GM12878 (cell line): ENCODE measurements around the gene MRPS23. TPM values are rescaled to one million over a fixed set of nuclear protein-coding genes. Genes with fewer than 3 reads are reported as not detected.

Experiments
- ATAC-seq: fragments of 200-7000 bp; cut with Tn5 transposase; 3 replicates; pipeline ENCODE4 v1.9.1; 2020; ENCODE audit warnings: mild to moderate bottlenecking, moderate library complexity
- BruUV-seq: library from RNA; stranded (reverse); fragments of 400-500 nt; replicated peaks from 2 replicates; lab custom pipeline; 2021; lab: Mats Ljungman, UMichigan
- CTCF ChIA-PET: fragments of 300-600 bp; sonication (Branson Sonifier 250); formaldehyde crosslinking; extraction: SDS; loops from one replicate; lab custom pipeline; 2021; ENCODE audit warnings: inconsistent platforms; lab: Yijun Ruan, JAX
- POLR2A ChIA-PET: fragments of 350-600 bp; formaldehyde crosslinking; extraction: SDS; loops from one replicate; lab custom pipeline; 2021; ENCODE audit warnings: inconsistent platforms; lab: Charles Lee
- RAD21 ChIA-PET: fragments of 300-600 bp; sonication (Branson Sonifier 250); formaldehyde crosslinking; loops from one replicate; lab custom pipeline; 2023; ENCODE audit warnings: antibody characterized with exemption; ENCODE audit not compliant: unreplicated experiment; lab: Charles Lee
- SMC1A ChIA-PET: fragments of 300-600 bp; sonication (Branson Sonifier 250); formaldehyde crosslinking; loops from one replicate; lab custom pipeline; 2023; ENCODE audit not compliant: unreplicated experiment, uncharacterized antibody; lab: Charles Lee
- DNase-seq: peaks from one replicate; pipeline ENCODE4 v3.0.0-alpha.2; 2011; ENCODE audit warnings: low read depth, low spot score
- FAIRE-seq: peaks from 3 replicates; lab custom pipeline; 2011; peaks lifted over from hg19 to GRCh38; lab: Jason Lieb, UNC
- H2AFZ ChIP-seq: 2 replicates; pipeline ENCODE4 v1.6.0; 2011; ENCODE audit warnings: low read depth, low read length, control low read depth; ENCODE audit not compliant: control insufficient read depth
- H3K27ac ChIP-seq: 2 replicates; pipeline ENCODE4 v1.5.1; 2011; ENCODE audit warnings: control low read depth; ENCODE audit not compliant: control insufficient read depth, insufficient read depth
- H3K27me3 ChIP-seq, 2 experiments: replicated peaks in 1 of 2; 2 replicates each; pipeline versions ENCODE4 v1.6.0 to v1.6.1; 2011; ENCODE audit warnings: low read length in 1 of 2; ENCODE audit not compliant: control insufficient read depth in 2 of 2, insufficient read depth in 2 of 2
- H3K36me3 ChIP-seq, 2 experiments: 2 replicates each; pipeline ENCODE4 v1.5.1; 2011; ENCODE audit warnings: low read length in 1 of 2; ENCODE audit not compliant: control insufficient read depth in 2 of 2, insufficient read depth in 2 of 2
- H3K4me1 ChIP-seq: 2 replicates; pipeline ENCODE4 v1.6.1; 2011; ENCODE audit warnings: mild to moderate bottlenecking, low read length, moderate library complexity, mixed read lengths; ENCODE audit not compliant: control insufficient read depth, insufficient read depth
- H3K4me2 ChIP-seq: 2 replicates; pipeline ENCODE4 v1.6.0; 2011; ENCODE audit warnings: control low read depth; ENCODE audit not compliant: control insufficient read depth, insufficient read depth
- H3K4me3 ChIP-seq: fragments of 200-600 bp; sonication (generic); 2 replicates; pipeline ENCODE4 v1.5.1; 2016
- H3K79me2 ChIP-seq: 2 replicates; pipeline ENCODE4 v1.6.0; 2011; ENCODE audit warnings: low read length; ENCODE audit not compliant: control insufficient read depth, insufficient read depth
- H3K9ac ChIP-seq: 2 replicates; pipeline ENCODE4 v1.8.0; 2011; ENCODE audit warnings: low read length, control low read depth, mixed read lengths; ENCODE audit not compliant: control insufficient read depth, insufficient read depth
- H3K9me3 ChIP-seq: replicated peaks from 3 replicates; pipeline ENCODE4 v1.5.1; 2011; ENCODE audit warnings: mild to moderate bottlenecking, low read length; ENCODE audit not compliant: control insufficient read depth, insufficient read depth
- H4K20me1 ChIP-seq: 2 replicates; pipeline ENCODE4 v1.6.0; 2011; ENCODE audit not compliant: control insufficient read depth, insufficient read depth
- CHD1 ChIP-seq: IDR thresholded peaks from 2 replicates; pipeline ENCODE4 v1.6.1; 2012; ENCODE audit warnings: low read depth, low read length, improper control_type of control experiment
- CREB1 ChIP-seq: IDR thresholded peaks from 2 replicates; pipeline ENCODE4 v1.6.1; 2012; ENCODE audit warnings: low read depth, mild to moderate bottlenecking, inconsistent platforms
- CTCF ChIP-seq, 3 experiments: IDR thresholded peaks in 2 of 3; conservative IDR thresholded peaks in 1 of 3; 2 replicates each; pipeline ENCODE4 v1.5.1; 2011; ENCODE audit warnings: low read depth in 3 of 3, low read length in 3 of 3, mild to moderate bottlenecking in 3 of 3, control low read depth in 2 of 3, moderate library complexity in 2 of 3, inconsistent platforms in 1 of 3, mixed read lengths in 1 of 3; ENCODE audit not compliant: control insufficient read depth in 2 of 3, insufficient read depth in 1 of 3; ENCODE audit errors: extremely low read depth in 1 of 3
- IKZF2 ChIP-seq, 2 experiments: fragments of 450-650 bp; IDR thresholded peaks; 2 replicates each; pipeline ENCODE4 v1.6.1; 2017; ENCODE audit warnings: mild to moderate bottlenecking in 2 of 2, moderate library complexity in 2 of 2
- PML ChIP-seq: IDR thresholded peaks from 2 replicates; pipeline ENCODE4 v1.6.1; 2012; ENCODE audit warnings: low read length, inconsistent platforms
- RBBP5 ChIP-seq: fragments of 200-600 bp; sonication (generic); conservative IDR thresholded peaks from 2 replicates; pipeline ENCODE4 v1.6.1; 2016
- SUZ12 ChIP-seq: fragments of 200-600 bp; sonication (generic); IDR thresholded peaks from one replicate; pipeline ENCODE4 v1.6.1; 2018; ENCODE audit warnings: antibody characterized with exemption, mild to moderate bottlenecking; ENCODE audit not compliant: unreplicated experiment
- WGBS: methylation state at CpG from one replicate; pipeline ENCODE4 v1.1.6; 2016; ENCODE audit warnings: low lambda C conversion rate; ENCODE audit not compliant: insufficient replicate concordance, insufficient coverage; ENCODE audit errors: missing lambda C conversion rate; 5-methylcytosine and 5-hydroxymethylcytosine counted together
- in situ Hi-C: fragments of 300-500 bp; cut with MboI; formaldehyde crosslinking; loops from 9 replicates; pipeline ENCODE4 v1.14.3; 2018; ENCODE audit warnings: mixed read lengths
- intact Hi-C: fragments of 100-400 bp; cut with micrococcal nuclease; formaldehyde crosslinking; loops from one replicate; pipeline ENCODE4 v1.14.2; 2022; ENCODE audit not compliant: unreplicated experiment
- polyA plus RNA-seq, 11 experiments: library from polyadenylated mRNA; depleted of rRNA in 4 of 11; unstranded in 6 of 11; stranded (reverse) in 5 of 11; fragments of >200 nt; fragmentation: Nextera tagmentation in 4 of 11; fragmentation: Illumina TruSeq in 1 of 11; extraction: Ambion mirVana in 4 of 11; extraction: Trizol in 1 of 11; gene quantifications; 1 replicate in 1 of 11; 2 replicates in 10 of 11; pipeline versions ENCODE4 v1.2.1 to v1.2.3, GENCODE V29; 2011 to 2016; ENCODE audit warnings: inconsistent platforms in 2 of 11, missing spikeins in 2 of 11, low read depth in 1 of 11
- total RNA-seq, 4 experiments: library from RNA; depleted of rRNA in 3 of 4; stranded (reverse); fragments of >200 nt in 3 of 4; fragmentation: Illumina TruSeq in 1 of 4; extraction: Trizol in 1 of 4; gene quantifications; 2 replicates each; pipeline versions ENCODE4 v1.2.1 to v1.2.3, GENCODE V29; 2013 to 2021
- TF ChIP-seq, protein P1 (sequence below): fragments of 450-650 bp; conservative IDR thresholded peaks from 2 replicates; pipeline ENCODE4 v1.6.1; 2017; ENCODE audit warnings: mild to moderate bottlenecking, moderate library complexity

Gene MRPS23
- total and polyA plus RNA-seq, 10 of the 15 experiments (the other 5 are each of a cell fraction or from before 2014, with no cell fraction given) = 65.3 to 237 (median 87.9) TPM

GRCh38 chr17:57870283-57870635 lies 20.4 kb upstream of the MRPS23 start (continued):
- TF ChIP-seq CTCF (IDR thresholded peaks at IDR 0.05 in 2 of 3, conservative IDR thresholded peaks at IDR 0.05 in 1 of 3; ENCODE audit: control insufficient read depth in 2 of 3, extremely low read depth in 1 of 3, insufficient read depth in 1 of 3, low read depth in 3 of 3, low read length in 3 of 3) (no peak), IKZF2 (IDR thresholded peaks at IDR 0.05) (no peak), CREB1 (no peak)

DNA sequence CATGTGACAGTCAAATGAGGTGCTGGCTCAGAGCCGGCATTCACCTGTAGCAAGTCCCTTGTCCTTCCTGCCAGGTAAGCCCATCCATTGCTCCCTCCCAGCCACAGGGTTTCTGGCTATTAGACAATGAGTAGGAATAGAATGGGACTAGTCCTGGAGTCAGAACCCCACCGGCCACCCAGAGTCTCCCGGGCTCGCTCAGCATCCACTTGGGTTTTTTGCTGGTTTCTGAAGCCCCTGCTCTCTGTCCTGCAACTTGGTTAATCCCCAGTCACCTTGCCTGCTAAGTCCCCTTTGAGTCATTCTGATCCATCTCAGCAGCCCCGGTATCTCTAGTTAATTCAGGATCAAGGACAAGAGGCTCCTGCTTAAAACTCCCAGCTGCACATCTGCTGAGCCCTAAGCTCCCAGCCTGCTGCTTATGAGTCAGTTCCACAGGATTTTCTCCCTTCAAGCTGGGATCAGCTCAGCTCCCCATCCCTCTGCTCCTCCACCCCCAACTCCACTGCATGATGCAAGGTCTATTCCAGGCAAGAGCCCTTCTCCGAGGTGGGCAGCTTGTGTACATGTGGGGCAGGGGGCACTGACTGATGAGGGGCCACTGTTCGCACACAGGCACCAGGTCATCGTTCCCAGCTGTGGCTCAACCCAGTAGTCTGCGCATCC lies 19.9 kb upstream of the MRPS23 start:
- no peak overlapping the region for H3K27ac ChIP-seq
- in situ Hi-C loops (no loop called here), intact Hi-C loops (no loop called here)
- no peak overlapping the region for H3K4me2 ChIP-seq
- FAIRE-seq (no peak), DNase-seq (no peak), ATAC-seq (no peak)
- ChIA-PET RAD21 (interaction anchor here (1.0 to 4.2 kb wide), 5 partner anchors 9 to 130 kb away, joined by 3 to 20 read pairs (median 4); no protein-coding TSS in a partner anchor), SMC1A (interaction anchor here (0.9 to 2.5 kb wide), 2 partner anchors 9 to 11 kb away, joined by 5 to 12 read pairs; no protein-coding TSS in a partner anchor), POLR2A (interaction anchor here (0.6 to 1.1 kb wide), 3 partner anchors 18 to 138 kb away, joined by 3 to 10 read pairs (median 3); no protein-coding TSS in a partner anchor), CTCF (interaction anchor here (1.0 to 5.9 kb wide), 7 partner anchors 9 to 131 kb away, joined by 3 to 50 read pairs (median 6); no protein-coding TSS in a partner anchor)
- H3K27me3 ChIP-seq = no peaks in the 10 kb centered on the region; a peak in 1 of 4 replicates
- no peaks in the 10 kb centered on the region for H3K36me3 ChIP-seq
- H3K4me3 ChIP-seq = no peak overlapping the region
- no peaks in the 10 kb centered on the region; the same call in 2 of the 3 replicates for H3K9me3 ChIP-seq
- no peak overlapping the region for H2AFZ ChIP-seq
- no peaks in the 10 kb centered on the region for H3K79me2 ChIP-seq
- WGBS = 53% methylated on average over 9 of the region's 9 CpGs
- no peak overlapping the region for H3K9ac ChIP-seq
- TF ChIP-seq RBBP5 (no peak), SUZ12 (no peak), CHD1 (no peak), PML (no peak)
- TF ChIP-seq, protein P1, sequence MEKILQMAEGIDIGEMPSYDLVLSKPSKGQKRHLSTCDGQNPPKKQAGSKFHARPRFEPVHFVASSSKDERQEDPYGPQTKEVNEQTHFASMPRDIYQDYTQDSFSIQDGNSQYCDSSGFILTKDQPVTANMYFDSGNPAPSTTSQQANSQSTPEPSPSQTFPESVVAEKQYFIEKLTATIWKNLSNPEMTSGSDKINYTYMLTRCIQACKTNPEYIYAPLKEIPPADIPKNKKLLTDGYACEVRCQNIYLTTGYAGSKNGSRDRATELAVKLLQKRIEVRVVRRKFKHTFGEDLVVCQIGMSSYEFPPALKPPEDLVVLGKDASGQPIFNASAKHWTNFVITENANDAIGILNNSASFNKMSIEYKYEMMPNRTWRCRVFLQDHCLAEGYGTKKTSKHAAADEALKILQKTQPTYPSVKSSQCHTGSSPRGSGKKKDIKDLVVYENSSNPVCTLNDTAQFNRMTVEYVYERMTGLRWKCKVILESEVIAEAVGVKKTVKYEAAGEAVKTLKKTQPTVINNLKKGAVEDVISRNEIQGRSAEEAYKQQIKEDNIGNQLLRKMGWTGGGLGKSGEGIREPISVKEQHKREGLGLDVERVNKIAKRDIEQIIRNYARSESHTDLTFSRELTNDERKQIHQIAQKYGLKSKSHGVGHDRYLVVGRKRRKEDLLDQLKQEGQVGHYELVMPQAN = no peak
- peaks cover 23% of the 10 kb centered on the region for H3K4me1 ChIP-seq
- no peaks in the 10 kb centered on the region for H4K20me1 ChIP-seq
- BruUV-seq = no TSS peak
